HL-60 (cell line): ENCODE data around the gene CDYL.

Source experiments
- CTCF ChIP-seq: IDR thresholded peaks from one replicate; pipeline ENCODE4 v1.5.1; 2011; ENCODE audit warnings: low read length, control low read depth, inconsistent platforms; ENCODE audit not compliant: insufficient read depth
- POLR2AphosphoS5 ChIP-seq: IDR thresholded peaks from 2 replicates; pipeline ENCODE4 v1.6.1; 2012; ENCODE audit warnings: low read depth
- REST ChIP-seq: IDR thresholded peaks from 2 replicates; pipeline ENCODE4 v1.6.1; 2012; ENCODE audit warnings: low read depth; ENCODE audit not compliant: insufficient replicate concordance

- TF ChIP-seq CTCF (no peak), REST (no peak), POLR2AphosphoS5 (no peak)
These were observed 32.2 kb downstream of the CDYL start for GRCh38 chr6:4808396-4808795.
